Ecto neural progenitor cell (in vitro differentiated cells): Measurements from ENCODE around the gene DGKK.
"Not testable (repeated sequence)": the region's sequence is repeated elsewhere in the genome, so short reads cannot be mapped to it uniquely, and the experiment has no call there.

ENCODE experiments used
- DNase-seq: peaks from one replicate; pipeline ENCODE4 v3.0.0-alpha.2; 2018; ENCODE audit warnings: low spot score

Gene DGKK

DNA sequence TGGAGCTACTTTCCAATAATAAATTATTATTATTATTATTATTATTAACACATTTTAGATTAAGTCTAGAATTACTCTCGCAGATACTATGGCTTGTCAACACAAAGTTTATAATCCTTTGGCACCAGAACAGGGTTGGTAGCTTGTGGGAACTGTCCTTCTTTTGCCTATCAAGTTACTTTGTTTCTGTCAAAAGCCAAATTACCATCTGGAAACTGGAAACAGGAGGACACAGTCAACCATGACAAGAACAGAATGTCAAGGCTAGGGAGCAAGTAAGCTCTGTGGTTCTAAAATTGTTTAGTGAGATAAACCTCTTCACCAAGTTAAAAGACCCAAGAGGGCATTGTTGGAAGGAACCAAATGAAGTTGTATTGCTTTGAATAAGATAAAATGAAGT is 42.5 kb downstream of the DGKK start:
- no peak for DNase-seq

GRCh38 chrX:50407976-50408375 is 62.6 kb downstream of the DGKK start:
- DNase-seq, result no peak

- no peak for DNase-seq
These were observed 66.7 kb downstream of the DGKK start for GRCh38 chrX:50403903-50404302.

GRCh38 chrX:50402886-50403285 is 67.7 kb downstream of the DGKK start:
- no peak for DNase-seq

GRCh38 chrX:50393902-50394301 is 76.7 kb downstream of the DGKK start:
- no peak for DNase-seq

- DNase-seq, result no peak
These were observed 84.1 kb downstream of the DGKK start for GRCh38 chrX:50386520-50386919.

DNA sequence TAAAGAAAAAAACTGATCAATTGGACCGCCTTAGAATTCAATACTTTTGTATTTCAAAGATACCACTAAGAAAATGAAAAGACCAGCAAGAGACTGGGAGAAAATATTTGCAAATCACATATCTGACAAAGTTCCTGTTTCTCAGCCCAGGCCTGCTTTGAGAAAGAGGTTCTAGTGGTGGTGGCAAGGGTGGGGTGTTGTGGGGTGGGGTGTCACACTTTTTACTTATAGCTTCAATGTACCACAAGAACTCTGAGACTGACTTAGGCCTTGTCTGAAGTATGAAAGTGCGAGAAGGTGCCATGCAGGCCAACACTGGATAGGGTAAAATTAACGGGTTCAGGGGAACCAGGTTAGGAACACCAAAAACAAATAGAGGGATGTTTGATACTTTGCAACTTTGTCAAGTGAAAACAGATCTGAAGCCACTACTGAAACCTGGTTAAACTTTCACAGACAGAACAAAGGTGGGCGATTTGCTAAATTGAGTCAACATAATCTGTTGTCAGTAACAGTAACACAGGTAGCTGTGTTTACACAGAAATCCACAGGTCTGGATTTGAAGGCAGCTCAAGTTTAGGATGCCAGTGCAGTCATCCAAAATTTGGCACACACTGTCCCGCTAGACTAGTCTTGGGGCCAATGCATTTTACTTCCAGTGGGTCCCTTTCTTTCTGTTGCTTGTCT is 88.8 kb downstream of the DGKK start:
- no peak for DNase-seq

DNA sequence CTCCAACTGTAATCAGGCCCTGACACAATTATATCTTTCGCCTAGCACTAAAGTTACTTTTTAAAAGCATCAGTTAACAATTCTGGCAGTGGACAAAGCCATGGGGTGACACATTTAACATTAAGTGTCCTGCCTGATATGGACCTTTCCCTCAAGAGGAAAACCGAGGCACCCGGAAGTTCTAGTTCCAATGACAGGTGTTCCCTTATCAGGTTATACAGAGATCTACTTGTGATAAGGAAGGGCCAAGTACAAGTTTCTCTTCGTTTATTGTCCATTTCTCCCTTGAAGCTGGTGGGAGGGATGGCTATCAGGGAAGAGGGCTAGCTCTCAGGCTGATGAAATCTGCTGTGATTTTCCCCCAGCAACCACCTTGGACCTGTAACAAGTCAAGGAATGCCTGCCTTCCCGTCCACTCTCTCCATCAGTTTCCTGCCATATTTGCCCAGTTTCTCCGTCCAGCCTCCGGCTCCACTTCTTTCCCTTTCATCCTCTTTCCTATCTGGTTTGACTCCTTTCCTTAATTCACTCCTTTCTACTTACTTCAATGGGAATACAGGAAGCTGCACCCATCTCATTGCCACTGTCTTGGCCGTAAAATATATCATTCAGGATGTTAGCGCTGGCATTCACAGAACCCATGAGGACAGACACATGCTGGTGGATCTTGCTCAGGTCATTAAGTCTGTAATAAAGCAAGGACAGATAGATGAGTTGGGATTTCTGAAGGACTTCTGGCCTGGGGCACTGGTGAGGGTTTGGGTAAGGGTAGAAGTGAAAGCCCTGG is 95.0 kb downstream of the DGKK start:
- DNase-seq, result no peak

DNA sequence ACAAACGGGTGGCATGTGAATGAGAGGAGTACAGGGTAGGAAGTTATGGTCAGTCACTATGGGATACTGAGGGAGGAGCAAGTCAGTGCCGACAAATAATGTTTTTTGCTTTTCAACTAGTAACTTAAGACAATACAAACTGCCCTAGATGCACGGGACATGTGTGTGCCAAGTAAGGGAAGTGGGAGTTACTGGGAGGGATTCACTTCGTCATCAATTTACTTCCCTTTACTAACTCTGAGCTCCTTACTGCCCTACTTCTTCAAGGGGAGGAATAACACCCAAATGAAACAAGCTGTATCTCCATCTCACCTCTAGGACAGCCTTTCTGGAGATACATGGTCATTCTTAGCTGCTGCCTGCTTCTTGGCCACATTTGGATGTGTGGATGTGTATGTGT is 97.7 kb downstream of the DGKK start:
- no peak for DNase-seq

- DNase-seq, result no peak
These were observed 126.7 kb downstream of the DGKK start for GRCh38 chrX:50343917-50344316.

DNA sequence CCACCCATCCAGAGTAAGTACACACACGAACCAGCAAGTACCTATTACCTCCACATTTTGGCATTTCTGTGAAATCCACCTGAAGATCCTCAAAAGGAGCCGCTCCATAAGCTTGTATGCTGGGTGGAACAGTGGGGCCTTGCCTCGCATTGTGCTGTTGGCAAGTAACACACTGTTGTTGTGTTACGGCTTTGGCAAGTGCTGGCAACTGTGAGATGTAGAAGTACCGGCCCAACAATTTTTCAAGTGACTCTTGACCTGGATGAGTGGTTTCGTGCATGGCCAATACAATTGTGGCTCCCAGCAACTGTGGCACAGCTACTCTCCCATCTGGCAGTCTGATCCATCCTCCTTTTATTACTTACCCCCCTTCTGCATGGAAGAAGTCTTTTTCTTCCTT is 137.3 kb downstream of the DGKK start:
- DNase-seq, result no peak

GRCh38 chrX:50332668-50333067 is 138.0 kb downstream of the DGKK start:
- not testable (repeated sequence) for DNase-seq

GRCh38 chrX:50327235-50327634 is 143.4 kb downstream of the DGKK start:
- no peak for DNase-seq
